Measurements from ENCODE around the gene SEC14L1.
"Not testable (repeated sequence)": the region's sequence is repeated elsewhere in the genome, so short reads cannot be mapped to it uniquely, and the experiment has no call there.

Gene SEC14L1

GRCh38 chr17:77245162-77245926, 104.6 kb downstream of the SEC14L1 start:
- DNase-seq, result no peak

- DNase-seq, result no peak
These were observed 105.6 kb downstream of the SEC14L1 start for GRCh38 chr17:77246110-77247047.

DNA sequence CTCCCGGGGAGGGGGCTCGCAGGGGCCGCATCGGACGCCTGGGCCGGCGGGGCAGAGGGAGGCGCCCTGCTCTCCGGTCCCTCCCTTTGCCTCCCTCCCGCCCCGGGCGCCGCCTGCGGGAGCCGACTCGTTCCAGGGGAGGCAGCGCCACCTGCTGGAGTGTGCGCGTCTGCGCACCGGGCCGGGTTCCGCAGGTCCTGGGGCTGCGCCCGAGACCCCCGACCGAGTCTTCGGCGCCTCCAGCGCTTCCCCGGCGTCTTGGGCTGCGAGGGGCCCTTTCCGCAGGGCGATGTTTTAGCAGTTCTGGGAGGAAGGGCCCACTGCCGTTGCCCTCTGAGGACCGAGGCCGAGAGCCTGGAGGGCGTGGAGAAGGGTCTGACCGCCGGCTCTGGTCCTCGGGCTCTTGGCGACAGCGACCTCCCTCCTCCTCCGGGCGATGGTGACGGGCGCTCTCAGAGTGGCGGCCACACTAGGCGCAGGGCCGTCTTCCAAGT, 106.3 kb downstream of the SEC14L1 start:
- DNase-seq, result peak; percentile 85 to 86

DNA sequence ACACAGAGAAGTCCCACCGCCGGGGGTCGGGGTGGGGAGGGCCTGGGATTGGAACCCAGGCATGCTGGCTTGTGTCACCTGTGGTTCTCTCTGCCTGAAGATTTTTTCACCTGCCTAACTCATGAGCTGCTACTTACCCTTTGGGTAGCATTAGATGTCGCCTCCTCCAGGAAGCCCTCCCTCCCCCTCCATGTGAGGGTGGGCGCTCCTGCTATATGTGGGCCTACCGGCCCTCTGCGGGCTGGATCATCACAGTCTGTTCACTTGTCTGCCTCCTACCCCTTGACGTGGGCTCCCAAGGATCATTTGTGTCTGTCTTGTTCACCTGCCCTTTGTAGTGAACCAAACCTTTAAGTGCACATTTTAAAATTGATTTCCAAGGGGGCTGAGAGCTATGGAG, 106.8 kb downstream of the SEC14L1 start:
- DNase-seq, result no peak

DNA sequence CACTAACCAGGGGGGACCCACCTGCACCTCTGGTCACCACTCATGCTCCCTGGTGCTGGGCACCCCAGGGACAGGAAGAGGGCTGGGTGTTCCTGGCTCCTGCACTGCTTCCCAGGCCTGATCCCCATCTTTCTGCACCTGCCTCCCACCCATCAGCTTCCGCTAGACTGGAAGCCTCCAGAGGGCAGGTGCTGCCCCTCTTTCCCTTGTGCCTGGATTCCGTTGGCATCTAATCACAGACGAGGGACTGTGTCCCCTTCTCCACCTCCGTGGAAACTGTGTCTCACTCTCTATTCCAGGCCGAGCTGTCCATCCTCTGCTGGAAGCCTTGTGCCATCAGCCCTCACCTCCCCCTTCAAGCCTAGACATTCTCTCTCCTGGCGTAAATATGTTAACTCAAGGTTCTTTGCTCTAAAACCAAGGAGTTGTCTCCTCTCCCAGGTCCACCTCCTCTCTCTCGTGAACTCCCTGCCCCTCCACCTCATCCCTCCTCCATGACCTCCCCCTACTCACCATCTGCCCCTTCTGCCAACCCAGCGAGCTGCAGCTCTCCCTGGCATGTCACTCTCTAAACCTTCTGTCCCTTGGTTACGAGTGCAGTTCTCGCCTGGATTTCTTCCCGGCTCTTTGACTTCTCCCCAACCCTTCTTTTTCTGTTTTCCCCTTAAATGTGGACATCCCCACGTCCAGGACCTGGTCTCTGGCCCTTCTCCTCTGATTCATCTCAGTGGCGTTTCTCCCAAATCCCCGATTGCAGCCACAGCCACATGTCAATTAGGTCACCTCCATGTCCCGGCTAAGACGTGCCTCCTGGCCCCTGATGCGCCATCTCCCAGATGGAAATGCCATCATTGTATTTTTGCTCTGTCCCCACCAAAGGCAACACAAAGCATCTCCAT, 107.7 kb downstream of the SEC14L1 start:
- no peak for DNase-seq

- DNase-seq, result no peak
These were observed 110.9 kb downstream of the SEC14L1 start for GRCh38 chr17:77251622-77252183.

DNA sequence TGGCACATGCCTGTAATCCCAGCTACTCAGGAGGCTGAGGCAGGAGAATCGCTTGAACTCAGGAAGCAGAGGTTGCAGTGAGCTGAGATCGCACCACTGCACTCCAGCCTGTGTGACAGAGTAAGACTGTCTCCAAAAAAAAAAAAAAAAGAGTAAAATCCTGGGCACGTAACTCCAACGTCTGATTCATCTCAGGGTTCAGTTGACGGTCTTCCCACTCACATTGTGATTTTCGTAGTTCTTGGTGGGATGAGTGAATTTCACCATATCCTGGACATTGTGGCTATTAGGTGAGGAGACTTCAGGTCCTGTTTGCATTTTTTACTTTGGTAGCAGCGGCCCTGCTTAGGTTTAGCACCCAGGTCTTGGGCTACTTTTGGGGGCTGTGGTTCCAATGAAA, 111.5 kb downstream of the SEC14L1 start:
- not testable (repeated sequence) for DNase-seq

- DNase-seq, result no peak
These were observed 112.9 kb downstream of the SEC14L1 start for GRCh38 chr17:77253611-77254051.

GRCh38 chr17:77254951-77255825, 114.4 kb downstream of the SEC14L1 start:
- DNase-seq, result no peak

DNA sequence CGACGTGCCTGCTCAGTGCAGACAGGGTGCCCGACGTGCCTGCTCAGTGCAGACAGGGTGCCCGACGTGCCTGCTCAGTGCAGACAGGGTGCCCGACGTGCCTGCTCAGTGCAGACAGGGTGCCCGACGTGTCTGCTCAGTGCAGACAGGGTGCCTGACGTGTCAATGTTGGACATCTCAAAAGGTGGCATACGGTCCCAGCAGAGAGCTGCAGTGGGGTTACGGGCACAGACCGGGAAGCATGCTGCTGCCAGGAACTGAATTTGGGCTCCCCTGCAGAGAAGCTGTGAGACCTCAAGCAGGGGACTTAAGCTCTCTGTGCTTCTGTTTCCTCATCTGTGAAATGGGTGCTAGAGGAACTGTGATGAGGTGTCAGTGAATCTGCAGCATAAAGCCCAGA, 115.2 kb downstream of the SEC14L1 start:
- DNase-seq, result not testable (repeated sequence)

DNA sequence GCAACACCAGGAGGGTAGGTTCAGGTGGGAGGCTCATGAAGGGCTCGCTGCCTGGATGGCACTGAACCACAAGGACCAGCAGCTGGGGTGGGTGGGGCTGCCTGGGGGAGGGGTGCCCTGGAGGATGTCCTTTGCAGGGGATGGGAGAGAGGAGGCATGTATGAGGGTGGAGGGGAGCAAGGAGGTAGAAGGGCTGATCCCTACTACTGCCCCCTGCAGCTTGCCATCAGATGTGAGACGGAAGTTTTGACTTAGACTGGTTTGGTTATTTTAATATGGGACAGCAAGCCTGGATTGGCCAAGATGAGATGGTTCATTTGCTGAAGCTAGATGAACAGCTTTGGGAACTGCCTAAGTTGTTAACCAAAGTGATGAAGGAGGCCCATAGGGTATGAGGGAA, 115.9 kb downstream of the SEC14L1 start:
- DNase-seq, result no peak

DNA sequence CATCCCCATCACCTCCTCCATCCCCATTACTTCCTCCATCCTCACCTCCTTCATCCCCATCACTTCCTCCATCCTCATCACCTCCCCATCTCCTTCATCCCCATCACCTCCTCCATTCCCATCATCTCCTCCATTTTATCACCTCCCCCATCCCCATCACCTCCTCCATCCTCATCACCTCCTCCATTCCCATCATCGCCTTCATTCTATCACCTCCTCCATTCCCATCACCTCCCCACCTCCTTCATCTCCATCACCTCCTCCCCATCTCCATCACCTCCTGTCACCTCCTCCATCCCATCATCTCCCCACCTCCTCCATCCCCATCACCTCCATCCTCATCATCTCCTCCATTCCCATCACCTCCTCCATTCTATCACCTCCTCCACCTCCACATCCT, 116.4 kb downstream of the SEC14L1 start:
- DNase-seq, result no peak

DNA sequence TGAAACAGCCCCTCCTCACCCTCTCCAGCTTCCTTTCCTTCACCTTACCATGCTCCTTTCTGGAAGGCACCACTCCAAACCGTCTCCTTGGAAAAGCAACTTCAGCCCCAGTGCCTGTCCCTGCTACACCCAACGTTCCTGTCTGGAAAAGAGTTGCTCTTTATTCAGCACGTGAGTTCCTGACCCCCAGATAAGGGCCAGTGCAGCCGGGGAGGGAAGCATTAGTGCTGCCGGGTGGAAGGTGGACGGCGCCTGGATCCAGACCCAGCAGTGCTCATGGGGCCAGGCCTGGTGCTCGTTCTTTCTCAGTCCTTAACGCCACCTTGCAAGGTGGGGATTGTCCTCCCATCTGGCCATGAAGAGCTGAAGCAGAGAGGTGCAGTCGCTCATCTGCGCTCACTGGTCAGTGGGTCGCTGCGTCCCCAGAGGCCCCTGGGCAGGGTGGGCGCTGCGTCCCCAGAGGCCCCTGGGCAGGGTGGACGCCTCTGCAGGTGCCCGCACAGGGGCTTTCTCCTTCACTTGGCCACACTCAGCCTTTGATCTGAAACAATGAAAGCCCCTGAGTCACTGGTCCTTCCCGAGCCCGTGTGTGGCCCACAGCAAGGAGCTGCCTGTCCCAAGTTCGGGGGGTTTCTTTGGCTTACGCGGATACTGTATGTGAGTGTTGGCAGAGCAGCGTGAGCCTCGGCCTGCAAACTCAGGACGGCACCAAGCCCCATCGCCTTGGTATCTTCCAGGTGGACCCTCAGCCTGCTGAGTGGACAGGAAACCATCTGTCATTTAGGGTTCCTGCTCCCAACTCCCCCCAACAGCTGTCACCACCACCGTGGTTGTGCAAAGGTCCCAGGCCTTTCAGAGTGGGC, 117.1 kb downstream of the SEC14L1 start:
- no peak for DNase-seq

- no peak for DNase-seq
These were observed 117.9 kb downstream of the SEC14L1 start for GRCh38 chr17:77258638-77259037.

GRCh38 chr17:77264617-77265230, 124.0 kb downstream of the SEC14L1 start:
- no peak for DNase-seq

GRCh38 chr17:77266213-77266612, 125.4 kb downstream of the SEC14L1 start:
- no peak for DNase-seq

All from activated CD4-positive, alpha-beta T cell treated with anti-CD3 and anti-CD28 coated beads for 4 hours (primary cell).